ENCODE data around the gene ELMO3. TPM values are rescaled to one million over a fixed set of nuclear protein-coding genes. Genes with fewer than 3 reads are reported as not detected.

Gene ELMO3
- total RNA-seq, 6 experiments from 2014 or later: 0.79 to 1.3 (median 1.1) TPM

DNA sequence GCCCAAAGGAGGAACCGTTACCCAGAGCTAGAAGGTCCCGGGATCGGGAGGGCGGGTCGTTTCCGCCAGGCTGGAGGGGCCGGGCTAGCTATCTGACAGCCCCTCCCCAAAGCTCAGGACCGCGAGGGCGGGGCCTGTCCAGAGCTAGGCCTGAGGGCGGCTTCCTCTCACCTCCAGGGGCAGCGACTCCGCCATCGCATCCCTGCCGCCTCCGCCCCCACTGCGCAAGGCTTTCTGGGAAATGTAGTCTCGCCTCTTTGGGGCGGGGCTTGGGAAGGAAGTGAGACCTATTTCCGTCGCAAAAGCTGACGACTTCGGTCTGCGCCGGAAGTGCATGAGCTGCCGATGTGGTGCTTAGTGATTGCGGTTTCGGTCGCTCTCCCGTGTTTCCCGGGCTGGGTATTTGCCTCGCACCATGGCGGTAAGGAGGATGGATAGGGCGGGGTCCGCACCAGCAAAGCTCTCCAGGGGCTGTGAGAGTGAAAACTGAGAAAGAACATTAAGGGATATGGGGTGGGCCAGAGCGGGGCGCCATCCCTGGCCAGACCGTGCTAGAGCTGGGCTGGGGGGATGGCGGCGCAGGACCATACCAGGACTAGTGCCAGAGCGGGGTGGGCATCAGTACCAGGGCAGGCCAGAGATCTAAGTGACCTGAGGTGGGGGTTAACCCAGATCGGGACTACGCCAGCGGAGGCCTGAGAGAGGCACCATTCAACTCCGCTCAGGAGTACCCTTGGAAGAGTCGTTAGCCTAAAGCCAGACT, 28.1 kb downstream of the ELMO3 start, which contains the start of gene TMEM208:
TMEM208 (plus strand) TSS at position 327 of the 763 bp plus-strand sequence; CDS start at position 416, 89 bp downstream.
- peaks cover 8% of the 10 kb centered on the region for H3K27me3 Mint-ChIP-seq (ENCODE audit: insufficient read depth)
- TF ChIP-seq, protein P1, sequence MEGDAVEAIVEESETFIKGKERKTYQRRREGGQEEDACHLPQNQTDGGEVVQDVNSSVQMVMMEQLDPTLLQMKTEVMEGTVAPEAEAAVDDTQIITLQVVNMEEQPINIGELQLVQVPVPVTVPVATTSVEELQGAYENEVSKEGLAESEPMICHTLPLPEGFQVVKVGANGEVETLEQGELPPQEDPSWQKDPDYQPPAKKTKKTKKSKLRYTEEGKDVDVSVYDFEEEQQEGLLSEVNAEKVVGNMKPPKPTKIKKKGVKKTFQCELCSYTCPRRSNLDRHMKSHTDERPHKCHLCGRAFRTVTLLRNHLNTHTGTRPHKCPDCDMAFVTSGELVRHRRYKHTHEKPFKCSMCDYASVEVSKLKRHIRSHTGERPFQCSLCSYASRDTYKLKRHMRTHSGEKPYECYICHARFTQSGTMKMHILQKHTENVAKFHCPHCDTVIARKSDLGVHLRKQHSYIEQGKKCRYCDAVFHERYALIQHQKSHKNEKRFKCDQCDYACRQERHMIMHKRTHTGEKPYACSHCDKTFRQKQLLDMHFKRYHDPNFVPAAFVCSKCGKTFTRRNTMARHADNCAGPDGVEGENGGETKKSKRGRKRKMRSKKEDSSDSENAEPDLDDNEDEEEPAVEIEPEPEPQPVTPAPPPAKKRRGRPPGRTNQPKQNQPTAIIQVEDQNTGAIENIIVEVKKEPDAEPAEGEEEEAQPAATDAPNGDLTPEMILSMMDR (IDR thresholded peaks at IDR 0.05): peak; percentile 45; the same call in 1 of the 2 replicates
- H3K27ac Mint-ChIP-seq: peak within 1 kb of the TSS; percentile 95
- DNase-seq: peak; percentile 98
- H3K9me3 Mint-ChIP-seq: no peaks in the 10 kb centered on the region
- H3K4me3 Mint-ChIP-seq: peak within 1 kb of the TSS; percentile 98
- H3K4me1 Mint-ChIP-seq (ENCODE audit: low read depth): peaks cover 34% of the 10 kb centered on the region
- H3K36me3 Mint-ChIP-seq (ENCODE audit: low read depth): peaks cover 17% of the 10 kb centered on the region

DNA sequence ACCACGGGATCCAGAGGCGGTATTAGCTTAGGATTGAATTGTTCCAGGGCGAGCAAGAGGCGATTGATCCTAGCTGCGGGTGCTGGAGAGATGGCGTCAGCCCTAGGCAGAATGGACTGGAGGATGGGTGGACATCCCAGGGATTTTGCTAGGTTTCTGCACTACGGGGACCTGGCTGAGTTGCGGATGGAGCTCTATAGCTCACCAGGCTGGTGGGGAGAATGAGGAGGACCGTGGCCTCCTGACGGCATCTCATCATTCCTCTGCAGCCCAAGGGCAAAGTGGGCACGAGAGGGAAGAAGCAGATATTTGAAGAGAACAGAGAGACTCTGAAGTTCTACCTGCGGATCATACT, 28.6 kb downstream of the ELMO3 start:
- peaks cover 34% of the 10 kb centered on the region for H3K4me1 Mint-ChIP-seq (ENCODE audit: low read depth)
- no peak for DNase-seq
- no peaks in the 10 kb centered on the region for H3K9me3 Mint-ChIP-seq
- peak overlapping the region; percentile 92 for H3K27ac Mint-ChIP-seq
- TF ChIP-seq, protein P1 (IDR thresholded peaks at IDR 0.05): no peak
- H3K4me3 Mint-ChIP-seq: peak overlapping the region; percentile 98
- H3K27me3 Mint-ChIP-seq (ENCODE audit: insufficient read depth): peaks cover 8% of the 10 kb centered on the region
- H3K36me3 Mint-ChIP-seq (ENCODE audit: low read depth): peaks cover 17% of the 10 kb centered on the region

DNA sequence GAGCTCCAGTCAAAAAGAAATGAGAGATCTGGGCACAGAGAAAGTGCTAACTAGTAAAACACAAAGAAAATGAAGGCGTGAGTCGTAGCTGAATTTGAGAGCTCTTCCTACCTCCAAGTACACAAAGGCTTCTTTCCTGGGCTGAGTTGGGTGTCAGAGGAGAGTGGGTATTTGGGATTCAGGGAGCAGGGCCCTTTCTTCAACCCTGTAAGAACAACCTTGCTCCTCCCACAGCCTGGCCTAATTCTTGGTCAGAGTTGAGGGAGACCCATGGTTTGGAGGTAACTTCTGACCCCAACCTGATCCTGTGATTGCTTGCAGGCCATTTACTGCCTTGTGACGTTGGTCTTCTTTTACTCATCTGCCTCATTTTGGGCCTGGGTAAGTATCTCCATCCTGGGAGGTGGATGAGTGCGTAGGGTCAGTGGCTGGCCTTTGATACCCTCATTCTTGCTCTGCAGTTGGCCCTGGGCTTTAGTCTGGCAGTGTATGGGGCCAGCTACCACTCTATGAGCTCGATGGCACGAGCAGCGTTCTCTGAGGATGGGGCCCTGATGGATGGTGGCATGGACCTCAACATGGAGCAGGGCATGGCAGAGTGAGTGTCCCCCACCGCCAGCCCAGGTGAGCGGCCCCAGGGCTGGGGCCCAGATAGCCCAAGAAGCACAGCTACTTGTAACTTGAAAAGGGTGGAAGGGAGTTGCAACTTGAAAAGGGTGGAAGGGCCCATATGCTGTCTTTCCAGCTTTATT, 29.3 kb downstream of the ELMO3 start:
- peaks cover 34% of the 10 kb centered on the region for H3K4me1 Mint-ChIP-seq (ENCODE audit: low read depth)
- H3K27me3 Mint-ChIP-seq (ENCODE audit: insufficient read depth): peaks cover 8% of the 10 kb centered on the region
- H3K4me3 Mint-ChIP-seq: peak overlapping the region; percentile 98
- TF ChIP-seq, protein P1 (IDR thresholded peaks at IDR 0.05): no peak
- H3K36me3 Mint-ChIP-seq (ENCODE audit: low read depth): peaks cover 18% of the 10 kb centered on the region
- no peaks in the 10 kb centered on the region for H3K9me3 Mint-ChIP-seq
- DNase-seq: no peak
- H3K27ac Mint-ChIP-seq: peak overlapping the region; percentile 92

DNA sequence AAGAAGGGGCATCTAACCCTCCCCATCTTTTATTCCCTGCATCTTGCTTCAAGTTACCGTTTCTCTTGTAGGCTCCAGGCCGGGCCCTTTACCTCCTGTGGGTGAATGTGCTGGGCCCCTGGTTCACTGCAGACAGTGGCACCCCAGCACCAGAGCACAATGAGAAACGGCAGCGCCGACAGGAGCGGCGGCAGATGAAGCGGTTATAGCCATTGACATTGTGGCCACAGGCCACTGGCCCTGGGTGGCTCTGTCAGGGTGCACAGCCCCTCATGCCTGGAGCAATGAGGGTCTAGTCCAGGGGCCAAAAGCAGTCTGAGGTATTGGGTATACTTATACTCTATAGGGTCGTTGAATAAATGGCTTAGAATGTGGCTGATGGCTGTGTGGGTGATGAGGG, 30.0 kb downstream of the ELMO3 start:
- DNase-seq: no peak
- peaks cover 34% of the 10 kb centered on the region for H3K4me1 Mint-ChIP-seq (ENCODE audit: low read depth)

More for the DNA sequence above, 30.0 kb downstream of the ELMO3 start:
- Mint-ChIP-seq H3K9me3 (no peaks in the 10 kb centered on the region), H3K27me3 (ENCODE audit: insufficient read depth) (peaks cover 8% of the 10 kb centered on the region), H3K36me3 (ENCODE audit: low read depth) (peaks cover 22% of the 10 kb centered on the region), H3K4me3 (peak overlapping the region; percentile 98), H3K27ac (no peak overlapping the region)
- TF ChIP-seq, protein P1 (IDR thresholded peaks at IDR 0.05): no peak
